Lung (tissue), 12 donors: ENCODE measurements around the gene SCEL. TPM values are rescaled to one million over a fixed set of nuclear protein-coding genes. Genes with fewer than 3 reads are reported as not detected.

Experiments used
- ATAC-seq: fragments of 200-7000 bp; cut with Tn5 transposase; one replicate; pipeline ENCODE4 v1.9.1; 2020; ENCODE audit warnings: moderate number of reproducible peaks; ENCODE audit not compliant: insufficient read depth, low FRiP score
- DNase-seq, 3 donors: peaks; one replicate each; pipeline ENCODE4 v3.0.0-alpha.2; 2013 to 2017
- H3K27ac ChIP-seq, 2 donors: one replicate each; pipeline ENCODE4 v1.5.1; 2013; ENCODE audit warnings: mild to moderate bottlenecking in 2 of 2, moderate library complexity in 2 of 2, control low read depth in 1 of 2, inconsistent platforms in 1 of 2, low read depth in 1 of 2, low read length in 1 of 2
- H3K27me3 ChIP-seq, 3 donors: one replicate each; pipeline ENCODE4 v1.5.1; 2013; ENCODE audit warnings: low read length in 2 of 3; ENCODE audit not compliant: control insufficient read depth in 3 of 3, insufficient read depth in 3 of 3
- H3K36me3 ChIP-seq, 4 donors: one replicate each; pipeline ENCODE4 v1.5.1; 2013; ENCODE audit warnings: low read length in 4 of 4, mild to moderate bottlenecking in 1 of 4, moderate library complexity in 1 of 4; ENCODE audit not compliant: control insufficient read depth in 4 of 4, insufficient read depth in 4 of 4
- H3K4me1 ChIP-seq, 5 donors: one replicate each; pipeline ENCODE4 v1.5.1; 2013; ENCODE audit warnings: low read length in 5 of 5, mild to moderate bottlenecking in 2 of 5, moderate library complexity in 1 of 5; ENCODE audit not compliant: control insufficient read depth in 5 of 5, insufficient read depth in 5 of 5
- H3K4me3 ChIP-seq: one replicate; pipeline ENCODE4 v1.5.1; 2013; ENCODE audit warnings: mild to moderate bottlenecking, control low read depth, moderate library complexity
- H3K9ac ChIP-seq, 2 donors: one replicate each; pipeline ENCODE4 v1.5.1; 2013; ENCODE audit warnings: low read length in 2 of 2, control low read depth in 1 of 2; ENCODE audit not compliant: insufficient read depth in 1 of 2
- H3K9me3 ChIP-seq, 4 donors: one replicate each; pipeline ENCODE4 v1.5.1; 2013; ENCODE audit warnings: low read length in 3 of 4, mild to moderate bottlenecking in 1 of 4, moderate library complexity in 1 of 4; ENCODE audit not compliant: control insufficient read depth in 4 of 4, insufficient read depth in 3 of 4
- CTCF ChIP-seq: IDR thresholded peaks from 2 replicates; pipeline ENCODE4 v1.5.1; 2012; ENCODE audit warnings: mild to moderate bottlenecking; ENCODE audit errors: control extremely low read depth, extremely low read depth
- WGBS, 2 donors: extraction: QIAGEN DNeasy Blood & Tissue Kit; methylation state at CpG; one replicate each; pipeline ENCODE4 v1.1.7; 2013; 5-methylcytosine and 5-hydroxymethylcytosine counted together
- polyA plus RNA-seq, 2 donors: library from polyadenylated mRNA; stranded (reverse); fragments of 200-250 nt; gene quantifications; one replicate each; pipeline ENCODE4 v1.2.1, GENCODE V29; 2013
- total RNA-seq, 2 donors: library from RNA; depleted of rRNA in 1 of 2; stranded (reverse); fragments of >200 nt in 1 of 2; gene quantifications; one replicate each; pipeline ENCODE4 v1.2.1, GENCODE V29; 2014 to 2021
- donor health status: control.
- donor health status: control.
- donor health status: Bipolar disorder and iron deficiency.
- donor health status: healthy.
- donor health status: DM: yes; HTN: yes; CAD: no.

Gene SCEL
- total and polyA plus RNA-seq, 4 donors, result 6.0 to 62.1 (median 24.7) TPM

DNA sequence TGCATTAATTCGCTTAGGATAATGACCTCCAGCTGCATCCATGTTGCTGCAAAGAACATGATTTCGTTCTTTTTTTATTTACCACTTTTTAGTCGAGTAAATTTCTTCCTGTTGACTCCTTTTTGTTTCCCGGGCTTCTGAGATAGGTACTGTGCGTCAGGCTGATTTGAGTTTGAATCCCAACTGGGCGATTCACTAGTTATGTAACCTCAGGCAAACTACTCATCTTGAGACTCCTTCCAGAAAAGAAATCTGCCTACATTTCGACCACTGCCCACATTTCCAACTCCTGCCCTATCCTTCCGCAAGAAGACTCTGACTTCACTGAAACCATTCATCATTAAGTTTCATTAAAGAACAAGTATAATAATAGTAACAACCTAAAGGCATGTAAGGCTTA lies 8.2 kb downstream of the SCEL start:
- H3K9ac ChIP-seq, result no peak overlapping the region
- 91 to 92% methylated on average over 8 of the region's 8 CpGs for WGBS, 2 donors
- H3K9me3 ChIP-seq, result no peaks in the 10 kb centered on the region
- peaks cover 3 to 34% (median 10%) of the 10 kb centered on the region in 5 donors for H3K4me1 ChIP-seq
- DNase-seq (no peak), ATAC-seq (no peak)
- H3K27me3 ChIP-seq, result no peaks in the 10 kb centered on the region
- H3K27ac ChIP-seq, result no peak overlapping the region
- no peak overlapping the region for H3K4me3 ChIP-seq
- no peaks in the 10 kb centered on the region for H3K36me3 ChIP-seq
- no peak for TF ChIP-seq CTCF

DNA sequence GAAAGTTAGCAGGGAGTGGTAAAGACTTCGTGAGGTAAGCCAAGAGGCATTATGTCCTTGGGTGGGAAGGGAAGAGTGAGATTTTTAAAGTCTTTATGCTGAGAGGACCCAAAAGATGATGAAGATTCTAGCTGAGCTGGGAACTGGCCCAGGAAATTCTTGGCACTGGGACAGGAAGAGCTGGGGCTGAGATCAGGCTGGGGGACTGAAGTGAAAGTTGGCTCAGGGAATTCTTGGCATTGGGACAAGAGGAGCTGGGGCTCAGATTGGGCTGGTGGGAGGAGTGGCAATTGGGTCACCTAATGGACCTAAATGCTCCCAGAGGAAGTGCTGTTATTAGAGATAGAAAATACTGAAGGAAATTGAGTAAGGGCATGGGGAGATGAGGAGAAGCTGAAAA lies 8.8 kb downstream of the SCEL start:
- no peaks in the 10 kb centered on the region for H3K9me3 ChIP-seq
- DNase-seq, result peak; percentile 92 to 98 (median 97)
- H3K9ac ChIP-seq, result peak overlapping the region in 1 of 2 donors; percentile 4
- 29 to 52% methylated on average over 1 of the region's 1 CpG for WGBS, 2 donors
- ATAC-seq, result peak; percentile 22
- no peaks in the 10 kb centered on the region for H3K36me3 ChIP-seq
- H3K27ac ChIP-seq, result no peak overlapping the region
- TF ChIP-seq CTCF, result no peak
- H3K4me1 ChIP-seq, result peaks cover 3 to 34% (median 10%) of the 10 kb centered on the region in 5 donors
- no peaks in the 10 kb centered on the region for H3K27me3 ChIP-seq
- H3K4me3 ChIP-seq, result no peak overlapping the region

- Histone ChIP-seq H3K27ac (no peak overlapping the region), H3K4me3 (no peak overlapping the region), H3K4me1 (peaks cover 3 to 34% (median 10%) of the 10 kb centered on the region in 5 donors), H3K9ac (no peak overlapping the region), H3K9me3 (no peaks in the 10 kb centered on the region), H3K36me3 (no peaks in the 10 kb centered on the region), H3K27me3 (no peaks in the 10 kb centered on the region)
- ATAC-seq (no peak), DNase-seq (no peak)
- TF ChIP-seq CTCF, result no peak
- 46 to 48% methylated on average over 4 of the region's 4 CpGs for WGBS, 2 donors
Measured at GRCh38 chr13:77544758-77545338, 9.3 kb downstream of the SCEL start.
